Testis (tissue), 3 donors: ENCODE results near the gene ADAP1. TPM values are rescaled to one million over a fixed set of nuclear protein-coding genes. Genes with fewer than 3 reads are reported as not detected.

Experiments
- DNase-seq: peaks from one replicate; pipeline ENCODE4 v3.0.0-alpha.2; 2019
- H3K27ac ChIP-seq, 2 donors: fragments of 200-600 bp; sonication (generic); one replicate each; pipeline ENCODE4 v1.5.1; 2019
- H3K27me3 ChIP-seq: fragments of 200-600 bp; sonication (generic); one replicate; pipeline ENCODE4 v1.5.1; 2019
- H3K36me3 ChIP-seq: fragments of 200-600 bp; sonication (generic); one replicate; pipeline ENCODE4 v1.5.1; 2017; ENCODE audit warnings: low read depth; ENCODE audit errors: missing control alignments
- H3K4me1 ChIP-seq: fragments of 200-600 bp; sonication (generic); one replicate; pipeline ENCODE4 v1.5.1; 2019
- H3K4me3 ChIP-seq, 2 donors: fragments of 200-600 bp; sonication (generic); one replicate each; pipeline ENCODE4 v1.5.1; 2017 to 2019
- H3K9me3 ChIP-seq: fragments of 200-600 bp; sonication (generic); one replicate; pipeline ENCODE4 v1.5.1; 2017
- POLR2A ChIP-seq: fragments of 450-650 bp; IDR thresholded peaks from one replicate; pipeline ENCODE4 v1.6.1; 2017; ENCODE audit warnings: antibody characterized with exemption, mild to moderate bottlenecking, moderate library complexity
- WGBS, 2 donors: methylation state at CpG; one replicate each; pipeline ENCODE4 v1.1.5; 2018; 5-methylcytosine and 5-hydroxymethylcytosine counted together
- intact Hi-C: fragments of 100-400 bp; cut with DNase I; formaldehyde crosslinking; loops from one replicate; pipeline ENCODE4 v1.15.1; 2023; ENCODE audit warnings: low total_unique reads
- polyA plus RNA-seq: library from polyadenylated mRNA; stranded (reverse); fragments of 350-450 nt; fragmentation: Illumina TruSeq; extraction: RNeasy Lipid Tissue Mini Kit (QIAGEN cat#74804); gene quantifications from one replicate; pipeline ENCODE4 v1.2.3, GENCODE V29; 2014; ENCODE audit warnings: low read depth, low replicate concordance; ENCODE audit not compliant: insufficient read depth
- total RNA-seq, 2 donors: library from RNA; depleted of rRNA; stranded (reverse); fragments of >200 nt; gene quantifications; one replicate each; pipeline ENCODE4 v1.2.3, GENCODE V29; 2016
- TF ChIP-seq, protein P1 (sequence below), 3 experiments: fragments of 450-650 bp in 2 of 3; fragments of 200-600 bp in 1 of 3; sonication (generic) in 1 of 3; IDR thresholded peaks; one replicate each; pipeline ENCODE4 v1.5.1; 2016 to 2019; ENCODE audit warnings: antibody characterized with exemption in 3 of 3, mild to moderate bottlenecking in 2 of 3, moderate library complexity in 1 of 3

The ADAP1 gene
- total and polyA plus RNA-seq, 3 donors from 2014 or later: 2.4 to 10.9 (median 6.1) TPM

DNA sequence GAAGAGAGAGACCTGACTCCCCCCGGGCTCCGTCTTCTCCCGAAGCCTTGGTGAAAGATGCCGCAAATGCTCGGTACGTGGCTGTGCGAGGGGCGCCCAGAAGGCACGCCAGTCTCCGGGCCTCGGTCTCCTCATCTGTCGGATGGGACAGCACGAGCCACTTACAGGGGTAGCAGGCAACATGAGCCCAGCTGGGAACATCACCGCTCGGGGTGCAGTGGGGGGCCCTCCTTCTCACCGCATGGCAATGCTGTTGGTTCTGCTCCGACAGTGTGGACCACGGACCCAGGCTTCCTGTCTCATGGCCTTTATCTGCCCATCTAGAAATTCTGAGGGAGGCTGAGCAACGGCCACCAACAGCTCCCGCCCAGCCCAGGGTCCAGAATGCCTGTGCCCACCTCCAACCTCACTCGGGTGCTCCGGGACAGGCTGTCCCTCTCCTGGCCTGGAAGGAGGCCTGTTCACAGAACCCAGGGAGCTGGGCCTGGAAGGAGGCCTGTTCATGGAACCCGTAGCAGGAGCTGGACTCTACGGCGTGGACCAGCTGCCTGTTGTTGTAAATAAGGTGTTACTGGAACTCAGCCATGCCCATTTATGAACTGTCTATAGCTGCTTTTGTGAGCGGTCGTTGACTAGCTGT, 15.8 kb downstream of the ADAP1 start:
- TF ChIP-seq POLR2A: no peak
- TF ChIP-seq, protein P1, sequence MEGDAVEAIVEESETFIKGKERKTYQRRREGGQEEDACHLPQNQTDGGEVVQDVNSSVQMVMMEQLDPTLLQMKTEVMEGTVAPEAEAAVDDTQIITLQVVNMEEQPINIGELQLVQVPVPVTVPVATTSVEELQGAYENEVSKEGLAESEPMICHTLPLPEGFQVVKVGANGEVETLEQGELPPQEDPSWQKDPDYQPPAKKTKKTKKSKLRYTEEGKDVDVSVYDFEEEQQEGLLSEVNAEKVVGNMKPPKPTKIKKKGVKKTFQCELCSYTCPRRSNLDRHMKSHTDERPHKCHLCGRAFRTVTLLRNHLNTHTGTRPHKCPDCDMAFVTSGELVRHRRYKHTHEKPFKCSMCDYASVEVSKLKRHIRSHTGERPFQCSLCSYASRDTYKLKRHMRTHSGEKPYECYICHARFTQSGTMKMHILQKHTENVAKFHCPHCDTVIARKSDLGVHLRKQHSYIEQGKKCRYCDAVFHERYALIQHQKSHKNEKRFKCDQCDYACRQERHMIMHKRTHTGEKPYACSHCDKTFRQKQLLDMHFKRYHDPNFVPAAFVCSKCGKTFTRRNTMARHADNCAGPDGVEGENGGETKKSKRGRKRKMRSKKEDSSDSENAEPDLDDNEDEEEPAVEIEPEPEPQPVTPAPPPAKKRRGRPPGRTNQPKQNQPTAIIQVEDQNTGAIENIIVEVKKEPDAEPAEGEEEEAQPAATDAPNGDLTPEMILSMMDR (IDR thresholded peaks at IDR 0.05): no peak
- no peaks in the 10 kb centered on the region for H3K27me3 ChIP-seq
- intact Hi-C loops: no loop called here
- no peak for DNase-seq
- no peaks in the 10 kb centered on the region for H3K9me3 ChIP-seq
- no peak overlapping the region for H3K27ac ChIP-seq
- H3K4me3 ChIP-seq: no peak overlapping the region
- no peaks in the 10 kb centered on the region for H3K4me1 ChIP-seq
- no peaks in the 10 kb centered on the region for H3K36me3 ChIP-seq
- 94 to 95% methylated on average over 21 to 27 of the region's 27 CpGs for WGBS, 2 donors

DNA sequence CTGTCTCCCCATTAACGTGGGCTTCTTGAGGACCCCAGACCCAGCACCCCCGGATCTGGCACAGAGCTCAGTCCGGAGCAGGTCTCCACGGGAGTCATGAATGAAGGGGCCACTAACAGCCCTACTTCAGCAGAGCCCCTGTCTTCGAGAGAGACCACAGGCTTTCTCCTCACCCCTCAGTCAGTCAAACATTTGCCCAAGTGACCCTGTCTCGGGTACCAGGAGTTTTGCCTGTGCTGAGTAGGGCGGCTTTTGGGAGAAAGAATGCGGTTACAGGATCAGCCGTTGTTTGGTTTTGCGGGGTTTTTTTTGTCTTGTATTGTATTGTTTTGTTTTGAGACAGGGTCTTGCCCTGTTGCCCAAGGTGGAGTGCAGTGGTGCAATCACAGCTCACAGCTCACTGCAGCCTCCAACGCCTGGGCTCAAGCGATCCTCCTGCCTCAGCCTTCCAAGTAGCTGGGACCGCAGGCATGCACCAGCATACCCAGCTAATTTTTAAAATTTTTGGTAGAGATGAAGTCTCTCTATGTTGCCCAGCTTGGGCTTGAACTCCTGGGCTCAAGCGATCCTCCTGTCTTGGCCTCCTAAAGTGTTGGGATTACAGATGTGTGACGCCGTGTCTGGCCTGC, 16.5 kb downstream of the ADAP1 start:
- H3K27me3 ChIP-seq: no peaks in the 10 kb centered on the region
- WGBS, 2 donors: 92 to 95% methylated on average over 10 to 16 of the region's 16 CpGs
- H3K4me3 ChIP-seq: no peak overlapping the region
- no peaks in the 10 kb centered on the region for H3K36me3 ChIP-seq
- no peak overlapping the region for H3K27ac ChIP-seq
- H3K9me3 ChIP-seq: no peaks in the 10 kb centered on the region
- no peaks in the 10 kb centered on the region for H3K4me1 ChIP-seq
- DNase-seq: no peak
- intact Hi-C loops: no loop called here
- TF ChIP-seq, protein P1 (IDR thresholded peaks at IDR 0.05): no peak
- no peak for TF ChIP-seq POLR2A

DNA sequence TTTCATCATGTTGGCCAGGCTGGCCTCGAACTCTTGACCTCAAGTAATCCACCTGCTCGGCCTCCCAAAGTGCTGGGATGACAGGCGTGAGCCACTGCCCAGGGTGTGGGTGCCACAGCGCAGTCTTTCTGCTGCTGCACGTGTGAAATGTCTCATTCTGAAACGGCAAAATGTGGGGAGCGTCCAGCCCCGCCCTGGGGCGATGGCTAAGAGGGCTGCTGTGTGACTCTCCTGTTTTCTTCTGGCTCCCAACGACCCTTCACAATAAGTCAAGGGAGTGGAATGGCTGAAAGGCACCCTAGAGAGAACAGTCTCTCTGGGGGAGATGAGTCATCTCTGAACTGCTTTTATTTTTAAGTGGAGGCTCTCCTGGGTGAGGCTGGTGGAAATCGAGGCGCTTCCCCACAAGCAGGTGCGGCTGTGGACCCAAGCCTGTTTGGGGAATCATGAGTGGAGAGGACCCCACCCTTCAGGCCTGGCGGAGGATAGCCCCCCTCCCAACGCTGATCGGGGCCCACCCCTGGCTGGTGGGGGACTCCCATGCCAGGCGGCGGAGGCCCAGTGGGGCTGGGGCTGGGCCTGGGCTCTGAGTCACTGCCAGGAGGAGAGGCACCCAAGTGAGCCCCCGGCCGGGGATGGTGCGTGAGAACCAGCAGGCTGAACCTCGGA, 18.0 kb downstream of the ADAP1 start:
- H3K4me1 ChIP-seq: no peaks in the 10 kb centered on the region
- H3K36me3 ChIP-seq: no peaks in the 10 kb centered on the region
- H3K27ac ChIP-seq: no peak overlapping the region
- TF ChIP-seq, protein P1 (IDR thresholded peaks at IDR 0.05): no peak
- no peak for TF ChIP-seq POLR2A
- intact Hi-C loops: no loop called here
- no peaks in the 10 kb centered on the region for H3K27me3 ChIP-seq
- no peaks in the 10 kb centered on the region for H3K9me3 ChIP-seq
- no peak for DNase-seq
- H3K4me3 ChIP-seq: no peak overlapping the region
- WGBS, 2 donors: 79 to 85% methylated on average over 14 to 18 of the region's 22 CpGs

DNA sequence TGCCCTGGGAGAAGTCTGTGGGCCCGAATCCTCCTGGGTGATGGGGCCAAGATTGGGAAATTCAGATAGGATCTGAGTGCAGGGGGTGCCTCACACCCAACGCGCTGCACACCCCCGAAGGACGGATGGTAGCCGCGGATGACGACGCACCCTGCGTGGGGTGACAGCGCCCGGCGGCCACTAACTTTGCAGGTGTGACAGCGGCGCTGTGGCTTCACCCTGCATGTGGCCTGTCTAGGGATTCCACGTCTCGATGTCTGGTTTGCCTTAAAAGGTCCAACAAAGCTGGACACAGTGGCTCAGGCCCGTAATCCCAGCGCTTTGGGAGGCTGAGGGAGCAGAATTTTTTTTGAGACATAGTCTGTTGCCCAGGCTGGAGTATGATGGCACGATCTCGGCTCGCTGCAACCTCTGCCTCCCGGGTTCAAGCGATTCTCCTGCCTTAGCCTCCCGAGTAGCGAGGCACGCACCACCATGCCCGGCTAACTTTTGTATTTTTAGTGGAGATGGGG, 18.6 kb downstream of the ADAP1 start:
- DNase-seq: no peak
- 57 to 76% methylated on average over 24 to 28 of the region's 28 CpGs for WGBS, 2 donors
- Histone ChIP-seq H3K36me3 (no peaks in the 10 kb centered on the region), H3K27me3 (no peaks in the 10 kb centered on the region), H3K4me3 (no peak overlapping the region), H3K4me1 (no peaks in the 10 kb centered on the region), H3K9me3 (no peaks in the 10 kb centered on the region), H3K27ac (no peak overlapping the region)
- intact Hi-C loops: no loop called here
- TF ChIP-seq, protein P1 (IDR thresholded peaks at IDR 0.05): no peak
- TF ChIP-seq POLR2A: no peak
